Dermis blood vessel endothelial cell (primary cell): Measurements from ENCODE around the gene ALS2CL. TPM values are rescaled to one million over a fixed set of nuclear protein-coding genes. Genes with fewer than 3 reads are reported as not detected.
A peak's percentile ranks its signal among the peaks of the same experiment; 100 is the strongest.

Experiments
- DNase-seq: peaks from one replicate; pipeline ENCODE4 v3.0.0; 2010
- total RNA-seq: library from RNA; depleted of rRNA; stranded (reverse); fragments of >200 nt; gene quantifications from 2 replicates; pipeline ENCODE4 v1.2.3, GENCODE V29; 2014

Gene ALS2CL
- total RNA-seq, 1 donor from 2014 or later: 8.5 TPM

- no peak for DNase-seq
Observed at GRCh38 chr3:46716461-46717441, 23.3 kb upstream of the ALS2CL start.

DNA sequence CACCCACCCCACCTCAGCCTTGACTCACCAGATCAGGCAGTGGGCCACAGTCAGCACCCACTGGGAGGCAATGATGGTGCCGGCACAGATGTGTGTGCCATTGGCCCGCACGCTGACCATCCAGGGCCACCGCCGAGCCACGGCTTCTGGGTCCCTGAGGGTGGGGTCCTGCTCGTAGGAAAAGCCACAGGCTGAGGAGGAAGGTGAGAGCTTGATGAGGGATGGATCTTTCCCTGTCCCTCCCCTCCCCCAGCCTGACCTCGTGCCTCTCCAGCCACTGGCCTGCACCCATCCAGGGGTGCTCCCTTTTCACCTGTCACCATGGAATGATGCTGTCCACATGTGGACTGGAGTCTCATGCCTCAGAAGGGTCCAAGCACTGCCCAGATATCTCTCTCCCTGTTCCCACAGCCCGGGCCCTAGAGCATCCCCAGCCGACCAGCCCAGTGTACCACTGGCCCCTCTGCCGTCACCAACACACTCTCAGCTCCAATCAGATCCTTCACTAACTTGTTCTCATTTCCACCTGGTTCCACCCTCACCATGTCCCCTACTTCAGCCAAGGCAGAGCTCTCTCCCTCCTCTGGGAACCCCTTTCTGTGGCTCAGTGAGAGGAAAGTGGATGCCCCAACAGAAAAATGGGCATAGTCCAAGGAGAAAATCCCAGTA lies 22.2 kb upstream of the ALS2CL start:
- no peak for DNase-seq

- DNase-seq: no peak
Observed at GRCh38 chr3:46714728-46715506, 21.4 kb upstream of the ALS2CL start.

GRCh38 chr3:46713898-46714552 lies 20.5 kb upstream of the ALS2CL start:
- no peak for DNase-seq

DNA sequence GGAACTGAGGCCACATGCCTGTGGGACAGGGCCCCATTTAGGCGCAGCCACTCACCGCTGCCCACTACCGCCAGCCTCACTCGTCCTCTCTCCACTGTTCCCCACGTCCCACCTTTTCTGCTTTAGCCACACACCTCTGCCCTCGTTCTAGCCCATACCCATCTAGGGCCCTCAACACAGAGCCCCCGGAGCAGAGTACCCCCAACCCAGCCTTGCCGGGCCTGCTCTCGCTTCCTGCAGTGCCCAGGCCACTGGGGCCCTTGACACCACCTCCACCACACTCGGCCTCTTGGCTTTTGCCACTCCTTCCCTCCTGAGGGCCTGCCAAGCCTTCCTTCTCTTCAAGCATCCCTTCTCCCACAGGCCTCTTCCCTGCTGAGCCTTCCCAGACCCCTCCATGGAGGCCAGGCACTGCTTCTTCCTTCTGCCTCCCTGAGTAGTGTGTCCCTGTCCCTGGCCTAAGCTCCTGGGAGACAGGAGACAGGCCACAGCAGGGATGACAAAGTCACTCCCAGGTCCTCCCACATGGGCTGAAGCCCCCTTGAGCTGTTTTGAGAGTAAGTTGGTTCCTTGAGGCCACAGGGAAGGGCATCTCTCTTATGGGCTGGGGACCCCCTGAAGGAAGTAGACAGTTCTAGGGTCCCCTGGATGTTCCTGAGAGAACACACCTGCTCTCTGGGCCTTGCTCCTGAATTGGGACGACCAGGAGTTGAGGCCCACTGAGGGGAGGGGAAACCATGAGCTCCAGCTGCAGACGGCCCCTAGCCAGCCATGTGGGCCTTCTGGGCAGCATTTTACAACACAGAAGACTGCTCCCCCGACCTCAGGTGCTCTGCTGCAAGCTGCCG lies 19.8 kb upstream of the ALS2CL start:
- no peak for DNase-seq

DNA sequence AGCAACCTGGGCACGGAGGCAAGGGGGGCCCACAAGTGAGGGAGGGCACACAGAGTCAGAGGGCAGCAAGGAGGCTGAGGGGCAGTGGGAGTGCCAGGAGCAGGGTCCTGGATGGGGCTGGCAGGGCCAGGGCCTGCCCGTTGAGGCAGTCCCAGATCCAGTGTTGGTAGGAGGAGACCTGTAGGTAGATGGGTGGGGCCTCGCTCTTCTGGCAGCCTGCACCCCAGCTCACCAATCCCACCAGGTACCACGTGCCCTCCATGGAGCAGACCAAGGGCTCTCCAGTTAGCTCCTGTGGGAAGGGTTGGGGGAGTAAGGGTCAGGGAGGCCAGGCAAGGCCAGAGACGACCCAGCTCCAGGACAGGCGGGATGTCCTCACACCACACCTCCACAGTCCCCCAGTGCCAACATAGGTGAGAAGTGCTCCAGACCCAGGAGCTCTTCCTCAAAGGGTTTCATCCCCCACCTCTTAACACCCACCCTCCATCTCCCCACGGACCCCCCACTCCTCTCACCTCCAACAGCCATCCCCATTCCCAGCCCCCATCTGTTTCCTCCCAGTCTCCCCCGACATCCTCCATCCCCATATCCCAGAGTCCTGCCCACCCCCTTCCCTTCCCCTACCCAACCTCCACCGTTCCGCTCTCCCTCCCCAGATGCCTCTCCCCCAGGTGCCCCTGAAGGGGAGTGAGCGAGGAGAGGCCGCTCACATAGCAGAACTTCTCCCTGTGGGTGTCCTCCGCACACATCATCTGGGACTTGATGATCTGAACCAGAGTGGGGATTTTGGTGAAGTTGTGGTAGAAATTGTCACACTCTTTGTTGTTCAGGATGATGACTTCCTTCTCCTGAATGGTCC lies 18.9 kb upstream of the ALS2CL start:
- no peak for DNase-seq

GRCh38 chr3:46711760-46712159 lies 18.3 kb upstream of the ALS2CL start:
- no peak for DNase-seq

DNA sequence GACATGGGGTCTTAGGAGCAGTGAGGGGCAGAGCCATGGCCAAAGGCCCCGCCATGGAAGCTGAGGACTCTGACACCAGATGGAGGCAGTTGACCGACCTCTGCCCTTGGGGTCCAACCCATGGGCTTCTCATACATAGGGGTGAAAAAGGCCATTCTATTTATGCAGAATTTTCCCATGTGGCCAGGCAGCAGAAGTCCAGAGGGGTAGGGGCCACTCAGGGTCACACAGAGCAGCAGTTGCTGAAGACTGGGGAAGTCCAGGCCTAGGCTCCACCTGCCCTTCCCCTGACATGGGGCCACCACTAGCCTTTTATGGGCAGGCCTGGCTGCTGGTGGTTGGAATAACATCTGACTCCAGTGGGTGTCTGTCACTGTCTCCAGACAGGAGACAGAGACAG lies 17.8 kb upstream of the ALS2CL start:
- DNase-seq: no peak

DNA sequence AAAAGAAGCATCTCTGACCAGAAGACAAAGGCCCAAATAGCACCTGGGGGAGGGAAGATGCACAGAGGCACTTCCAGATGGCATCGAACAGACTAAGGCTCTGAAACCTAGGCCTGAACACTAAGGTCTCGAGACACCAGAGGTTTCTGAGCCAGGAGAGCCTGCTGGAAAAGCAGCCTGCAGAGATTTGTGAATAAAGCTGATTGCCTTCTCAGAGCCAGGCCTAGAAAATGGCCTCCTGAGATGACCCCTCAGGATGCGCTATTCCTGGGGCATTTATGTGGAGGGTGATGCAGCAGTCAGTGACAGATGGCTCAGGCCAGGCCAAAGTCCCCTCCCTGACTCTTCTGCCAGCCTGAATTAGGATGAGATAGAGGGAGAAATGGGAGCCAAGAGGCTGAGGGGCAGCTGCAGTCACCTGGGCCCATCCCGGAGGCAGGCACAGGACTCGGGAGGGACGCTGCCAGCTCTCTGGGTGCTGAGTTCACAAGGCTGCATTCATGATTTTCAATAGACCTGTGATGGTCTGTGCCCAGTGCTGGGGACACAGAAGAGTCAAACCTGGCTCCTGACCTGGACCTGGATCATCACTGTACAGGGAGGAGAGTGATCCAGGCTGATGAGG lies 17.3 kb upstream of the ALS2CL start:
- no peak for DNase-seq

DNA sequence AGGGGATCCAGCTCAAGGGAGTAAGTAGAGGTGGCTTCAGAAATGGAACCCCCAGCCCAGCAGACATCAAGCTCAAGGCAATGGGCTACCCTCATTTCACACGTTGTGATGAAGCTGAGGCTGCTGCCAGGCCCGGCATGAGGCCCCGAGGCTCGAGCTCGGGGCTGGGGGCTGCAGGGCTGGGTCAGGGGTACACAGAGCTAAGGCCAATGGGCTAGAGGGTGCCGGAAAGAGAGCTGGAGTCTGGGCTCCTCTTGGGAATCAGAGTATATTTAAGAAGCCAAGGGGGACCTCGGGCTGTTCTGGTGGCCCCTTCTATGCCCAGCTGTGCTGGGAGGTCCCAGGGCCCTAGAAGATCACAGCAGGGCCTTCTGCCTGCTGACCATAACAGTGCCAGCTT lies 16.8 kb upstream of the ALS2CL start:
- DNase-seq: no peak

GRCh38 chr3:46709721-46710120 lies 16.2 kb upstream of the ALS2CL start:
- DNase-seq: no peak

DNA sequence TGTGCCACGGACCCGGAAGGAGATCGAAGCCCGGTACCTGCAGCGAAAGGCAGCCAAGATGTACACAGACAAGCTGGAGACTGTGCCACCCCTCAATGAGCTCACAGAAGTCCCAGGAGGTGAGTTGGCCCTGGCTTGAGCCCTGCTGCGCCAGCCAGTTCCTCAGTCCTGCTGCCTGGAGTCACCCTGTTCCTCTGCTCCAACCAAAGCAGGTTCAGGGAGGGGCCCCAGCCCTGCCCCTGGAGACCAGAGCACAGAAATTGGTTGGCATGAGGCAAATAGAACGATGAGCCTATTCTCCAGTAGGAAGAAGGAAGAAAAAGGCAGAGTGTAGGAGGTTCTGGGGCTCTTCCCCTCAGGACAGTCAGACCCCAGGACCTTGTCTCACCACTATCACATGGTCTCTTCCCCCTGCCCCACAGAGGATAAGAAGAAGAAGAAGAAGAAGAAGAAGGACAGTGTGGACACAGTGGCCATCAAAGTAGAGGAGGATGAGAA lies 15.7 kb upstream of the ALS2CL start:
- no peak for DNase-seq

DNA sequence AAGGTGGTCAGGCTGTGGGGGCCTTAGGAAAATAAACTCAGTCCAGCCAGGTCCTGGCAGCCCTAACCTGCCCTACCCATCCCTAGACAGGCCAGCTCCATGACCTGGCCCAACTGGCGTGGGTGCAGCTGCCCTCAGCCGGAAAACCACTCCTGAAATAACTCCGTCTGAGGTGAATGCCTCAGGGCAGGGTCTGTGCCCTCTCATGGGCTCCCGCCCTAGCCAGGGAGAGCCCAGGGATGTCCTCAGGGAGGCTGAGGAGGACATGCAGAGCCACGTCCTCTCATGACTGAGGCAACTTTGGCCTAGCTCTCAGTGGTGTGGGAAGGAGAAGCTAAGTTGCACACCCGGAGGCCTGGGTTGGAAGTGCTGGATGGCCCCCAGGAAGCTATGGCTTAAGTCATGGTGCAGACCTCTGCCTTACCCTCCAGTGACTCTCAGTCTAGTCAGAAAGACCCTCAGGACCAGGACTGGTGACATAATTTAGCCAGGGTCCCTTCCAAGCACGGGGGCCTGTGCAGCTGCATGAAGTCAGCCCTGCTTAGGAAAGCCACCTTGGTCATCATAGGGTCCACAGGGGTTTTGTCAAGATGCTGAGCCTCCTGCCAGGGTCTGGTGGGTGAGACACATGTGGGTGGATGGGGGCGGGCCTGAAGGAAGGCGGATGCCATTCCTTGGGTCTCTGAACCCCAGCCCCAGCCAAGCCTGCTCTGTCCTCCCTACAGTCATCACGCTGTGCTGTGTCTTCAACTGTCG lies 15.1 kb upstream of the ALS2CL start:
- no peak for DNase-seq

GRCh38 chr3:46707601-46708011 lies 14.1 kb upstream of the ALS2CL start:
- DNase-seq: no peak

DNA sequence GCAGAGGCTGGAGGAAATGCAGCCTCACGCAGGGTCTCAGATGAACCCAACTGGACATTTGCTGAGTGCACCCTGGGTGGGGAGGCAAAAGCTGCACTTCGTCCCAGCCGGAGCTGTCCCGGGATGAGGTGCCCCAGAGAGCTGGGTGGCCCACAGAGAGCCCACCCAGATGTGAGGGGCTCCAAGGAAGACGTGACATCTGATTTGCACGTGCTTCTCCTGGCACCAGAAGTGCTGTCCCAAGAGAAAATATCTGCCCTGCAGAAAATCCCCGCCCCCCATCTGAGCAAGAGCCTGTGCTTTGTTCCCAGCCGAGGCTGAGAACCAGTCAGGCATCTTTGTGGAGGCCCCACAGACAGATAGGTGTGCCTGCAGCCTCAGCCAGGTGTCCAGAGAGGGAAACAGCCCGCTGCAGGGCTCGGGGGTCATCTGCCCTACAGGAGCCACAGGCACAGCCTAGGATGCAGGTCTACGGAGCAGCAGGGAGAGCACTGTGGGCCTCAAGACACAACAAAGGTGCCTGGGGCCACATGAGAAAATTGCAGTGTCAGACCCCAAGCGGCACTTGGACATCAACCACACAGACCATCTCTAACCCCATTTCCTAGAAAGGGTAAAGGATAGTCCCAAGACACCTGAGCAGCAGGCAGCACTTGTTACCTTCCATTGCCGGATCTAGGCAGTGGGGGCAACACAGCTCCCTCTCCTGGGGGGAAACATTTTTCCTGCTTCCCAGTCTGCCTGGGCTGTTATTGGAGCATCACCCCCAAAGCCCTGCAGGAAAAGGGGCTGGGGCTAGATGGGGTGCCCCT lies 13.5 kb upstream of the ALS2CL start:
- DNase-seq: no peak

DNA sequence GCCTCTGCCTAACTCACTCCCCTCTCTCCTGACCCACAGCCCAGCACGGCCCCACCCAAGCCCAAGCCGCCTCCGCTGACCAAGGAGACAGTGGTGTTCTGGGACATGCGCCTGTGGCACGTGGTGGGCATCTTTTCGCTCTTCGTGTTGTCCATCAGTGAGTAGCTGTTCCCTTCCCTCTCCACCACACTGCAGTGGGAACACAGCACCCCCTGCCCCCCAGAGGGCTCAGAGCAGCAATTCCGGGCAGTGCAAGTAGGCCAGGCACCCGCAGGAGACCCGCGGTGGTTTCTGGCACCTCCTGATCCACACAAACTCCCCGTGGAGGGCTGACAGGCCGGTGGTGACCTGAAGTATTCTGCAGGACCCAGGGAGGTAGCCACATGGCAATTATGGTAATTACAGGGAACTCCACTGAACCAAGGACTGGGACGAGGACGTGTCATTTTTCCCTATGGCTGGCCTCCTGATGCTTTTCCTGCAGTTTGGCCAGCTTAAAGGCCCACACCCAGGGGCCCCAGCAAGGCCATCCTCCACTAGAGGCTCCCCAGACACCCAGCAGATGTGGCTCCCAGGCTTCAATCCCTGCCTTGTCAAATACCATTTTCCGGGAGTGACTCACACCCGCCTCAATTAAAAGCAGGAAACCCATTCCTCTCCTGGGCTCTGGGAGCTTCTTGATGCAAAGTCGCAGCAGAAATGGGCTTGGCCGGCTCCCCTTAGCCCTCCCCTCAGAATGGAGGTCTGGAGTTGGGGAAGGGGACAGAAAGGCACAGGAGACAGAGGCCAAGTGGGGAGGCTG lies 12.5 kb upstream of the ALS2CL start:
- DNase-seq: peak; percentile 83

GRCh38 chr3:46705022-46705530 lies 11.6 kb upstream of the ALS2CL start:
- peak; percentile 82 for DNase-seq
